IMR-90 (cell line): Measurements from ENCODE around the gene SMIM33. TPM values are rescaled to one million over a fixed set of nuclear protein-coding genes. Genes with fewer than 3 reads are reported as not detected.

ENCODE experiments used
- microRNA-seq, 2 experiments: library from miRNA; stranded (forward) in 1 of 2; unstranded in 1 of 2; fragments of 10-50 nt in 1 of 2; fragments of <30 nt in 1 of 2; gene quantifications in 1 of 2; microRNA quantifications in 1 of 2; one replicate each; pipeline versions ENCODE3 to v1.1.0; 2013 to 2020; ENCODE audit not compliant: insufficient read depth in 1 of 2, insufficient read length in 1 of 2, unreplicated experiment in 1 of 2
- polyA plus RNA-seq, 3 experiments: library from polyadenylated mRNA; depleted of rRNA; stranded (reverse); fragments of >200 nt; gene quantifications; 2 replicates each; pipeline ENCODE4 v1.2.3, GENCODE V29; 2012; ENCODE audit warnings: low replicate concordance in 1 of 3
- small RNA-seq, 5 experiments: library from RNA; depleted of rRNA; stranded (forward); fragments of <200 nt; gene quantifications; one replicate each; pipeline ENCODE3, GENCODE V24; 2012
- total RNA-seq: library from RNA; depleted of rRNA; stranded (reverse); fragments of >200 nt; gene quantifications from 2 replicates; pipeline ENCODE4 v1.2.3, GENCODE V29; 2012; rRNA removed

Gene SMIM33
- total and polyA plus RNA-seq, 2 of the 4 experiments (the other 2 are of a cell fraction): not detected

Small RNA genes lying within 50 kb of the gene (microRNA-seq; reads per million reads assigned to microRNA genes)
- not detected for gene RNU5B-4P (ENCODE audit: insufficient read depth, insufficient read length)

Small RNA genes lying within 50 kb of the gene (small RNA-seq; reads per million reads assigned to genes)
- gene RNU5B-4P: 0 reads per million in 5 experiments

Other genes with a start within 250 kb of the SMIM33 start
- 207 and 367 TPM in 2 replicates for gene MATR3, start 177.3 kb upstream of the SMIM33 start, total RNA-seq
- 60.0 and 81.4 TPM in 2 replicates for gene MATR3, start 177.3 kb upstream of the SMIM33 start, polyA plus RNA-seq (2012; rRNA removed)
- gene PAIP2, start 129.2 kb upstream of the SMIM33 start, total RNA-seq: 41.9 and 95.0 TPM in 2 replicates
- 48.8 and 59.5 TPM in 2 replicates for gene PAIP2, start 129.2 kb upstream of the SMIM33 start, polyA plus RNA-seq (2012; rRNA removed)
- not detected in 2 replicates for gene SLC23A1, start 87.7 kb upstream of the SMIM33 start, total RNA-seq
- not detected in 2 replicates for gene SLC23A1, start 87.7 kb upstream of the SMIM33 start, polyA plus RNA-seq (2012; rRNA removed)
- not detected in 2 replicates for gene MZB1, start 81.1 kb upstream of the SMIM33 start, total RNA-seq
- gene MZB1, start 81.1 kb upstream of the SMIM33 start, polyA plus RNA-seq (2012; rRNA removed): not detected in 2 replicates
- under 0.01 TPM in 2 replicates for gene PROB1, start 75.9 kb upstream of the SMIM33 start, total RNA-seq
- gene PROB1, start 75.9 kb upstream of the SMIM33 start, polyA plus RNA-seq (2012; rRNA removed): 0.36 and 0.38 TPM in 2 replicates
- gene SPATA24, start 66.9 kb upstream of the SMIM33 start, total RNA-seq: 4.3 and 4.4 TPM in 2 replicates
- 3.8 and 4.1 TPM in 2 replicates for gene SPATA24, start 66.9 kb upstream of the SMIM33 start, polyA plus RNA-seq (2012; rRNA removed)
- 9.2 and 11.1 TPM in 2 replicates for gene DNAJC18, start 31.5 kb upstream of the SMIM33 start, total RNA-seq
- 6.3 and 8.5 TPM in 2 replicates for gene DNAJC18, start 31.5 kb upstream of the SMIM33 start, polyA plus RNA-seq (2012; rRNA removed)
- gene ECSCR, start 8.3 kb upstream of the SMIM33 start, total RNA-seq: 3.1 and 3.9 TPM in 2 replicates
- gene ECSCR, start 8.3 kb upstream of the SMIM33 start, polyA plus RNA-seq (2012; rRNA removed): 3.6 and 3.8 TPM in 2 replicates
- gene STING1, start 11.8 kb downstream of the SMIM33 start, total RNA-seq: 18.6 and 20.6 TPM in 2 replicates
- gene STING1, start 11.8 kb downstream of the SMIM33 start, polyA plus RNA-seq (2012; rRNA removed): 61.5 and 63.5 TPM in 2 replicates
- 35.7 and 56.7 TPM in 2 replicates for gene UBE2D2, start 90.3 kb downstream of the SMIM33 start, total RNA-seq
- gene UBE2D2, start 90.3 kb downstream of the SMIM33 start, polyA plus RNA-seq (2012; rRNA removed): 26.9 and 34.4 TPM in 2 replicates
- gene CXXC5, start 177.3 kb downstream of the SMIM33 start, total RNA-seq: 24.9 and 30.8 TPM in 2 replicates
- gene CXXC5, start 177.3 kb downstream of the SMIM33 start, polyA plus RNA-seq (2012; rRNA removed): 35.7 and 38.8 TPM in 2 replicates